GM19099 (cell line): Measurements from ENCODE around the gene DDB1.

Experiments
- POLR2A ChIP-seq: IDR thresholded peaks from 3 replicates; pipeline ENCODE4 v1.6.1; 2011; ENCODE audit warnings: low read depth; ENCODE audit not compliant: insufficient read length; ENCODE audit errors: extremely low read depth

DDB1 gene

GRCh38 chr11:61256710-61257482 is 76.0 kb downstream of the DDB1 start:
- TF ChIP-seq POLR2A, result no peak

GRCh38 chr11:61254403-61255025 is 78.4 kb downstream of the DDB1 start:
- no peak for TF ChIP-seq POLR2A
